ENCODE data around the gene TSPAN7.

The TSPAN7 gene

GRCh38 chrX:38606821-38607220 is 45.5 kb downstream of the TSPAN7 start:
- H3K4me3 ChIP-seq (ENCODE audit: low read depth, low read length), result no peak overlapping the region
- DNase-seq (ENCODE audit: low read depth), result no peak
- no peak for TF ChIP-seq CTCF (IDR thresholded peaks at IDR 0.05; ENCODE audit: insufficient read depth, low read depth, low read length, missing control alignments)

GRCh38 chrX:38607976-38608375 is 46.6 kb downstream of the TSPAN7 start:
- no peak for TF ChIP-seq CTCF (IDR thresholded peaks at IDR 0.05; ENCODE audit: insufficient read depth, low read depth, low read length, missing control alignments)
- no peak for DNase-seq (ENCODE audit: low read depth)
- no peak overlapping the region for H3K4me3 ChIP-seq (ENCODE audit: low read depth, low read length)

- H3K4me3 ChIP-seq (ENCODE audit: low read depth, low read length), result no peak overlapping the region
- no peak for DNase-seq (ENCODE audit: low read depth)
- TF ChIP-seq CTCF (IDR thresholded peaks at IDR 0.05; ENCODE audit: insufficient read depth, low read depth, low read length, missing control alignments), result no peak
Observed at GRCh38 chrX:38610849-38611248, 49.5 kb downstream of the TSPAN7 start.

- no peak for DNase-seq (ENCODE audit: low read depth)
- TF ChIP-seq CTCF (IDR thresholded peaks at IDR 0.05; ENCODE audit: insufficient read depth, low read depth, low read length, missing control alignments), result no peak
- no peak overlapping the region for H3K4me3 ChIP-seq (ENCODE audit: low read depth, low read length)
Observed at GRCh38 chrX:38612281-38612680, 50.9 kb downstream of the TSPAN7 start.

GRCh38 chrX:38614485-38614884 is 53.1 kb downstream of the TSPAN7 start:
- TF ChIP-seq CTCF (IDR thresholded peaks at IDR 0.05; ENCODE audit: insufficient read depth, low read depth, low read length, missing control alignments), result no peak
- no peak overlapping the region for H3K4me3 ChIP-seq (ENCODE audit: low read depth, low read length)
- no peak for DNase-seq (ENCODE audit: low read depth)

GRCh38 chrX:38616904-38617303 is 55.6 kb downstream of the TSPAN7 start:
- no peak for TF ChIP-seq CTCF (IDR thresholded peaks at IDR 0.05; ENCODE audit: insufficient read depth, low read depth, low read length, missing control alignments)
- no peak for DNase-seq (ENCODE audit: low read depth)
- H3K4me3 ChIP-seq (ENCODE audit: low read depth, low read length), result no peak overlapping the region

- peak; percentile 1 for DNase-seq (ENCODE audit: low read depth)
- no peak overlapping the region for H3K4me3 ChIP-seq (ENCODE audit: low read depth, low read length)
- no peak for TF ChIP-seq CTCF (IDR thresholded peaks at IDR 0.05; ENCODE audit: insufficient read depth, low read depth, low read length, missing control alignments)
Observed at GRCh38 chrX:38618180-38618579, 56.8 kb downstream of the TSPAN7 start.

Data from GM12865 (cell line).